ENCODE data around the gene UNC79. TPM values are rescaled to one million over a fixed set of nuclear protein-coding genes. Genes with fewer than 3 reads are reported as not detected.

UNC79 gene
- total RNA-seq, 1 experiment from 2014 or later: not detected

GRCh38 chr14:93712079-93712837, 281.5 kb downstream of the UNC79 start:
- ATAC-seq: no peak
- CTCF ChIA-PET: no interaction called here

GRCh38 chr14:93712838-93713724, 282.3 kb downstream of the UNC79 start:
- intact Hi-C loops (cut with micrococcal nuclease): no loop called here
- Histone ChIP-seq H3K36me3 (ENCODE audit: low read depth, low read length) (no peaks in the 10 kb centered on the region), H3K4me2 (ENCODE audit: low read length) (peak overlapping the region; percentile 42; the same call in 1 of the 2 replicates), H3K27me3 (ENCODE audit: low read length) (peaks cover 49% of the 10 kb centered on the region), H3F3A (ENCODE audit: low read length, unreplicated experiment) (no peaks in the 10 kb centered on the region), H3K9me3 (ENCODE audit: low read length) (no peaks in the 10 kb centered on the region), H3K4me3 (ENCODE audit: low read length) (no peak overlapping the region), H3K27ac (ENCODE audit: low read length) (no peak overlapping the region), H3K4me1 (ENCODE audit: insufficient read depth, low read length) (no peaks in the 10 kb centered on the region), H3K9ac (ENCODE audit: low read length) (no peak overlapping the region), H4K20me1 (ENCODE audit: low read length) (no peaks in the 10 kb centered on the region), H2AFZ (ENCODE audit: low read length) (0 out of 2 replicates have a peak overlapping the region, but pooled peaks have one; percentile 33), H3K9me2 (replicated peaks; ENCODE audit: low read length) (no peaks in the 10 kb centered on the region), H3K79me2 (ENCODE audit: low read length) (no peaks in the 10 kb centered on the region)
- POLR2A ChIA-PET (ENCODE audit: unreplicated experiment): no interaction called here
- BruUV-seq (replicated peaks): no TSS peak
- CTCF ChIA-PET: no interaction called here
- ATAC-seq (no peak), DNase-seq (peak; percentile 30)
- TF ChIP-seq EZH2phosphoT487 (IDR thresholded peaks at IDR 0.05; ENCODE audit: borderline replicate concordance, low read length): no peak
- TF ChIP-seq CTCF (conservative IDR thresholded peaks at IDR 0.05; ENCODE audit: low read depth, low read length): no peak
- no peak for TF ChIP-seq EZH2 (IDR thresholded peaks at IDR 0.05; ENCODE audit: low read length, unreplicated experiment)

More at GRCh38 chr14:93712079-93712837, 281.5 kb downstream of the UNC79 start:
- H3K4me2 ChIP-seq (ENCODE audit: low read length): no peak overlapping the region
- H3K27ac ChIP-seq (ENCODE audit: low read length): no peak overlapping the region
- no peaks in the 10 kb centered on the region for H3K36me3 ChIP-seq (ENCODE audit: low read depth, low read length)
- no peaks in the 10 kb centered on the region for H3K9me3 ChIP-seq (ENCODE audit: low read length)
- POLR2A ChIA-PET (ENCODE audit: unreplicated experiment): no interaction called here
- no peak overlapping the region for H2AFZ ChIP-seq (ENCODE audit: low read length)
- H3K9ac ChIP-seq (ENCODE audit: low read length): no peak overlapping the region
- no TSS peak for BruUV-seq (replicated peaks)
- no peaks in the 10 kb centered on the region for H3K79me2 ChIP-seq (ENCODE audit: low read length)
- H3F3A ChIP-seq (ENCODE audit: low read length, unreplicated experiment): no peaks in the 10 kb centered on the region
- no peak overlapping the region for H3K4me3 ChIP-seq (ENCODE audit: low read length)
- no peaks in the 10 kb centered on the region for H3K9me2 ChIP-seq (replicated peaks; ENCODE audit: low read length)
- no peaks in the 10 kb centered on the region for H3K4me1 ChIP-seq (ENCODE audit: insufficient read depth, low read length)
- intact Hi-C loops (cut with micrococcal nuclease): no loop called here
- peaks cover 49% of the 10 kb centered on the region for H3K27me3 ChIP-seq (ENCODE audit: low read length)
- no peak for TF ChIP-seq CTCF (conservative IDR thresholded peaks at IDR 0.05; ENCODE audit: low read depth, low read length)
- TF ChIP-seq EZH2 (IDR thresholded peaks at IDR 0.05; ENCODE audit: low read length, unreplicated experiment): no peak
- TF ChIP-seq EZH2phosphoT487 (IDR thresholded peaks at IDR 0.05; ENCODE audit: borderline replicate concordance, low read length): no peak
- no peaks in the 10 kb centered on the region for H4K20me1 ChIP-seq (ENCODE audit: low read length)
- no peak for DNase-seq

Measured in PC-3 (cell line).